Activated CD8-positive, alpha-beta T cell treated with anti-CD3 and anti-CD28 coated beads for 36 hours (primary cell): ENCODE data around the gene EFCAB11. TPM values are rescaled to one million over a fixed set of nuclear protein-coding genes. Genes with fewer than 3 reads are reported as not detected.

Experiments
- ATAC-seq: fragments of 200-7000 bp; cut with Tn5 transposase; one replicate; pipeline ENCODE4 v1.10.0; 2021; ENCODE audit warnings: mild to moderate bottlenecking, moderate library complexity
- CTCF ChIA-PET: fragments of 350-600 bp; sonication (Branson Sonifier 250); formaldehyde crosslinking; loops from one replicate; lab custom pipeline; 2021; ENCODE audit warnings: antibody characterized with exemption; lab: Charles Lee
- POLR2A ChIA-PET: fragments of 350-600 bp; sonication (Branson Sonifier 250); formaldehyde crosslinking; loops from one replicate; lab custom pipeline; 2021; ENCODE audit warnings: antibody characterized with exemption; lab: Charles Lee
- DNase-seq: peaks from one replicate; pipeline ENCODE4 v3.0.0-alpha.2; 2020
- H3K27ac Mint-ChIP-seq: one replicate; pipeline ENCODE4 v1.8.0; 2021; ENCODE audit warnings: mild to moderate bottlenecking, mixed read lengths
- H3K27me3 Mint-ChIP-seq: one replicate; pipeline ENCODE4 v1.8.0; 2021; ENCODE audit warnings: mixed read lengths
- H3K36me3 Mint-ChIP-seq: one replicate; pipeline ENCODE4 v1.8.0; 2021; ENCODE audit warnings: low read depth, mixed read lengths
- H3K4me1 Mint-ChIP-seq: one replicate; pipeline ENCODE4 v1.8.0; 2021; ENCODE audit warnings: low read depth, mixed read lengths
- H3K4me3 Mint-ChIP-seq: one replicate; pipeline ENCODE4 v1.8.0; 2021; ENCODE audit warnings: mild to moderate bottlenecking, moderate library complexity, mixed read lengths
- H3K9me3 Mint-ChIP-seq: one replicate; pipeline ENCODE4 v1.8.0; 2021; ENCODE audit warnings: mixed read lengths
- intact Hi-C: fragments of 100-400 bp; cut with micrococcal nuclease; formaldehyde crosslinking; loops from one replicate; pipeline ENCODE4 v1.10.0; 2022
- total RNA-seq, 2 experiments: library from RNA; stranded (reverse); gene quantifications; one replicate each; pipeline ENCODE4 v1.2.3, GENCODE V29; 2021
- TF ChIP-seq, protein P1 (sequence below): fragments of 200-600 bp; IDR thresholded peaks from one replicate; pipeline ENCODE4 v1.8.0; 2022; ENCODE audit warnings: antibody characterized with exemption, mild to moderate bottlenecking

EFCAB11 gene
- total RNA-seq, 2 experiments from 2014 or later: 6.6 to 8.4 TPM

DNA sequence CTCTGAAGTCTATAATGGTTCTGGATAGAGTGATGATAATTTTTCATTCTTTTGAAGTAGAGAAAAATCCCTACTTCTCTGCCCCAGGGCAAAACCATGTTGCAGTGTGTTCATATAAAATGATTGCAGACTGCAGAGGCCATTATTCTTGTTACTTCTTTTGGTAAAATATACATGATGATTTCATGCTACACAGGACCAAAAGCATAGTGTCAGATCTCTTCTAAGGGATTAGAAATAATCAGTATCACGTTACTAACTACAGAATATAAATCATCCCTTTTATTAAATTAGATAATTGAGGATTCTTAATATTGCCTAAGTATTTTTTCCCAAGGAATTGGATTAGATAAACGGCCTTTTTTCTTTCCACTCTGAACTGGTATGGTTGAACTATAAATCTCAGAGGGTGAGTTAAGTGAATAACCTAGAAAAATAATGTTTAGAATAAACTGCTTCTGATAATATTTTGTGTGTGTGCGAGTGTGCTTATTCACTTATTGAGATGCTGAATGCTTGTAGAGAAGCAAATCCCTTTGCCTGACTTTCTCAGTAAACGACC is 156.2 kb downstream of the EFCAB11 start:
- TF ChIP-seq, protein P1, sequence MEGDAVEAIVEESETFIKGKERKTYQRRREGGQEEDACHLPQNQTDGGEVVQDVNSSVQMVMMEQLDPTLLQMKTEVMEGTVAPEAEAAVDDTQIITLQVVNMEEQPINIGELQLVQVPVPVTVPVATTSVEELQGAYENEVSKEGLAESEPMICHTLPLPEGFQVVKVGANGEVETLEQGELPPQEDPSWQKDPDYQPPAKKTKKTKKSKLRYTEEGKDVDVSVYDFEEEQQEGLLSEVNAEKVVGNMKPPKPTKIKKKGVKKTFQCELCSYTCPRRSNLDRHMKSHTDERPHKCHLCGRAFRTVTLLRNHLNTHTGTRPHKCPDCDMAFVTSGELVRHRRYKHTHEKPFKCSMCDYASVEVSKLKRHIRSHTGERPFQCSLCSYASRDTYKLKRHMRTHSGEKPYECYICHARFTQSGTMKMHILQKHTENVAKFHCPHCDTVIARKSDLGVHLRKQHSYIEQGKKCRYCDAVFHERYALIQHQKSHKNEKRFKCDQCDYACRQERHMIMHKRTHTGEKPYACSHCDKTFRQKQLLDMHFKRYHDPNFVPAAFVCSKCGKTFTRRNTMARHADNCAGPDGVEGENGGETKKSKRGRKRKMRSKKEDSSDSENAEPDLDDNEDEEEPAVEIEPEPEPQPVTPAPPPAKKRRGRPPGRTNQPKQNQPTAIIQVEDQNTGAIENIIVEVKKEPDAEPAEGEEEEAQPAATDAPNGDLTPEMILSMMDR: no peak
- intact Hi-C loops: no loop called here
- Mint-ChIP-seq H3K9me3 (no peaks in the 10 kb centered on the region), H3K4me1 (no peaks in the 10 kb centered on the region), H3K27ac (no peak overlapping the region), H3K27me3 (no peaks in the 10 kb centered on the region), H3K36me3 (no peaks in the 10 kb centered on the region), H3K4me3 (no peak overlapping the region)
- no peak for ATAC-seq
- ChIA-PET POLR2A (no interaction called here), CTCF (no interaction called here)
- DNase-seq: no peak

DNA sequence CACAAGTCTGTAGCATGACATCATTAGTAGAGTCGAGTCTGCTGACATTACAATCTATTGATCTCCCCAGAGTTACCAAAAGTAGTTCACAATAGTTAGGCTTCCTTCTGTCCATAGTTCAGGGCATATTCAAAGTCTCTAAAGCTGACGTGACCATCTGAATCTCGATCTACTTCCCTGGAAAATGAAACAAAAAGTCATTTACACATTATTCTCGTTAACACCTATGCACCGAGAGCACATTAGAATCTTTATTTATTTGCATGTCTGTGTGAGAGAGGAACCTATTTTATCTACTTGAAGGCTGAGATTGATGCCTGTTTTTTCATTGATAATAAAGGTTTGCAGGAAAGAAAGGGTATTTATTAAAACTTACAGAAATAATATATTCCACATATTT is 157.4 kb downstream of the EFCAB11 start:
- Mint-ChIP-seq H3K4me1 (no peaks in the 10 kb centered on the region), H3K9me3 (no peaks in the 10 kb centered on the region), H3K27ac (no peak overlapping the region), H3K27me3 (no peaks in the 10 kb centered on the region), H3K4me3 (no peak overlapping the region), H3K36me3 (no peaks in the 10 kb centered on the region)
- no peak for ATAC-seq
- POLR2A ChIA-PET: no interaction called here
- no peak for DNase-seq
- CTCF ChIA-PET: no interaction called here
- intact Hi-C loops: no loop called here
- TF ChIP-seq, protein P1: no peak

DNA sequence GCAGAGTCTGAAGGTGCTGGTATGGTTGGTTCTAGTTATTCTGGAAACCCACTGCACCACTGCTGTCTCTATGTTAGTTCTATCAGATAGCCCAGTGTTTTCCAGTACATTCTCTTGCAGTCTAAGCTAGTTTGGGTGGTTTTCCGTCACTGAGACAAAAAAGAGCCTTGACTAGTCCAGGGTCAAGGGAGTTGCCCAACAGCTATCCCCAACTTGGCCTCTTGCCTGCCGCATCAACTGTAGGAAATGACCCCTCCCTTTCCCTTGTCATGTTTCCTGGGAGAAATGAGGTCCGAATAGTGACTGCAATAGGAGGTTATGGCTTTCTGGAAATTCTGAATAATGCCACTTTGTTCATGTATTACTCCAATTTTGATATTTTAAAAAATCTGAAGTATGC is 160.4 kb downstream of the EFCAB11 start:
- CTCF ChIA-PET: no interaction called here
- H3K36me3 Mint-ChIP-seq: no peaks in the 10 kb centered on the region
- no peaks in the 10 kb centered on the region for H3K27me3 Mint-ChIP-seq

DNA sequence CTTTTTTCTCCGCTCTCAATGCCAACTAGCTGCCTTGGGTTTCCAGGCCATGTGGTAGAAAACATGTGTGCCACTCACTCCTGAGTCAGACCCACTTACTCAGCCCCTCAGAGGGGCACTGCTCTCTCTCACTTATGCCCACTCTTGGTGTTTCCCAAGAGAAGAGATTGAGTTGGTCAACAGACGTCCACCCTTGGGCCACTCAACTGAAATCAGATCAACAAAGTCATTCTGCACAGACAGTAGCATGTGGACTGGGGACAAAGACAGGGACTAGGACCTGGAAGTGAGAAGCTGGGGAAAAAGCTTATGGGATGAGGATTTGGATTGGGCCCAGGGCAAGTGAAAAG is 161.2 kb downstream of the EFCAB11 start:
- no peaks in the 10 kb centered on the region for H3K4me1 Mint-ChIP-seq
- DNase-seq (no peak), ATAC-seq (no peak)
- ChIA-PET CTCF (no interaction called here), POLR2A (no interaction called here)
- intact Hi-C loops: no loop called here
- TF ChIP-seq, protein P1: no peak
- no peaks in the 10 kb centered on the region for H3K9me3 Mint-ChIP-seq
- H3K27me3 Mint-ChIP-seq: no peaks in the 10 kb centered on the region
- H3K4me3 Mint-ChIP-seq: no peak overlapping the region
- no peak overlapping the region for H3K27ac Mint-ChIP-seq
- H3K36me3 Mint-ChIP-seq: no peaks in the 10 kb centered on the region

More for the DNA sequence above, 160.4 kb downstream of the EFCAB11 start:
- POLR2A ChIA-PET: no interaction called here
- H3K4me3 Mint-ChIP-seq: no peak overlapping the region
- DNase-seq: no peak
- no peaks in the 10 kb centered on the region for H3K4me1 Mint-ChIP-seq
- TF ChIP-seq, protein P1: no peak
- ATAC-seq: no peak
- no peak overlapping the region for H3K27ac Mint-ChIP-seq
- intact Hi-C loops: no loop called here
- no peaks in the 10 kb centered on the region for H3K9me3 Mint-ChIP-seq

DNA sequence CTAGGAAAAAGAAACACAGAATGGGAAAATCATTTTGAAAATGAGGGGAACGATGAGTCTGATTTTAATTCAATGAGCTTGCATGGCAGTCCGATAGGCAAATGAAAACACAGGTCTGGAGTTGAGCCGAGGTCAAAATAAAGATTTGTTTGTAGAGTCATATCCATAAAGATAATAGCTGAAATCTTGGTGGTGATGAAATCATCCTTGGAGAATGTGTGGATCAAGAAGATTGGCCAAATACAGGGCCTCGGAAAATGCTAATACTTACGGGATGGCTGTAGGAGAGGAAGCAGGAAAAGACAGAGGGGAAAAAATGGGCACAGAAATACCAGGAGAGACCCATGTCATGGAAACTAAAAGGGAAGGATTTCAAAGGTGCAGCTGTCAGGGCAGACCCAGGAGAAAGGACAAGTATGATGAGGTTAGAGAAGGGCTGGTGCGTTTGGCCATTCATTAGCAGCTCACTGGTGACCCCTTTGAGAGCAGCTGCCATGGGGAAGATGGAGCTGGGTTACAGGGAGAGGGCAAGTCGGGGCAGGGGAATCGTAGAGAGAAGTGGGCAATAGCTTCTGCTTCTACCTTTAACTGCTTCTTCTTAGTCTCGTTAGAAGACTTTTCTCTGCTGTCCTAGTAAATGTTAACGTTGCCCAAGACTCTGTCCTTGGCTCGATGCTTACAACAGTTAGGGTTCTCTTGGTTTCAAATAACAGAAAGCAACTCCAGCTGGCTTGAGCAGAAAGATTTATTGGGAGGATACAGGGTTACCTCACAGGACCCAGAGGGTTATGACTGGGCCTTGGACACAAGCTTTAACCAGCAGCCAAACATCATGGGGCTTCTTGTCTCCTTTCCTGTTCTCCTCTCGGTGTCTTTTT is 161.8 kb downstream of the EFCAB11 start:
- Mint-ChIP-seq H3K9me3 (no peaks in the 10 kb centered on the region), H3K27ac (no peak overlapping the region), H3K4me1 (no peaks in the 10 kb centered on the region), H3K4me3 (no peak overlapping the region), H3K27me3 (no peaks in the 10 kb centered on the region), H3K36me3 (no peaks in the 10 kb centered on the region)
- ATAC-seq (no peak), DNase-seq (no peak)
- intact Hi-C loops: no loop called here
- POLR2A ChIA-PET: no interaction called here
- TF ChIP-seq, protein P1: no peak
- CTCF ChIA-PET: interaction anchor here (0.6 kb wide), 1 partner anchor 874 kb away, joined by 3 read pairs; no protein-coding TSS in a partner anchor
